Fibroblast of villous mesenchyme (primary cell): ENCODE data around the gene GGCT. TPM values are rescaled to one million over a fixed set of nuclear protein-coding genes. Genes with fewer than 3 reads are reported as not detected.
"Not testable (repeated sequence)": the region's sequence is repeated elsewhere in the genome, so short reads cannot be mapped to it uniquely, and the experiment has no call there.

ENCODE experiments used
- DNase-seq: peaks from one replicate; pipeline ENCODE4 v3.0.0-alpha.2; 2010; ENCODE audit warnings: low read depth
- H3K4me3 ChIP-seq: 2 replicates; pipeline ENCODE4 v1.5.1; 2011; ENCODE audit warnings: low read depth, mild to moderate bottlenecking, low read length
- total RNA-seq: library from RNA; depleted of rRNA; stranded (reverse); fragments of >200 nt; gene quantifications from 2 replicates; pipeline ENCODE4 v1.2.3, GENCODE V29; 2012
- TF ChIP-seq, protein P1 (sequence below): IDR thresholded peaks from 2 replicates; pipeline ENCODE4 v1.5.1; 2012; ENCODE audit warnings: low read depth, mild to moderate bottlenecking, low read length; ENCODE audit not compliant: insufficient read depth

GGCT gene
- total RNA-seq, 1 donor = 18.1 TPM

DNA sequence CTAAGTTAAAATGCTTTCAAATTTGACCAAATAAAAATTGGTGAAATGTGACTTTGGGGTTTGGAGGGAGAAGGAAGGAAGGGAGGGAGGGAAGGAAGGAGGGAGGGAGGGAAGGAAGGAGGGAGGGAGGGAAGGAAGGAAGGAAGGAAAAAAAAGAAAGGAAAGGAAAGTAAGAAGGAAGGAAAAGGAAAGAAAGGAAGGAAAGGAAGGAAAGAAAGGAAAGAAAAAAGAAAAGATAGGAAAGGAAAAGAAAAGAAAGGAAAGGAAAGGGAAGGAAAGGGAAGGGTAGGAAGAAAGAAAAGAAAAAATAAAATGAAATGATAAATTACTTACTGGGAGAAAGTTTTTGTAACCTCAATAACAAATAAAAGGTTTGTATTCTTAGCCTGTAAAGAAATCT is 24.1 kb upstream of the GGCT start:
- TF ChIP-seq, protein P1, sequence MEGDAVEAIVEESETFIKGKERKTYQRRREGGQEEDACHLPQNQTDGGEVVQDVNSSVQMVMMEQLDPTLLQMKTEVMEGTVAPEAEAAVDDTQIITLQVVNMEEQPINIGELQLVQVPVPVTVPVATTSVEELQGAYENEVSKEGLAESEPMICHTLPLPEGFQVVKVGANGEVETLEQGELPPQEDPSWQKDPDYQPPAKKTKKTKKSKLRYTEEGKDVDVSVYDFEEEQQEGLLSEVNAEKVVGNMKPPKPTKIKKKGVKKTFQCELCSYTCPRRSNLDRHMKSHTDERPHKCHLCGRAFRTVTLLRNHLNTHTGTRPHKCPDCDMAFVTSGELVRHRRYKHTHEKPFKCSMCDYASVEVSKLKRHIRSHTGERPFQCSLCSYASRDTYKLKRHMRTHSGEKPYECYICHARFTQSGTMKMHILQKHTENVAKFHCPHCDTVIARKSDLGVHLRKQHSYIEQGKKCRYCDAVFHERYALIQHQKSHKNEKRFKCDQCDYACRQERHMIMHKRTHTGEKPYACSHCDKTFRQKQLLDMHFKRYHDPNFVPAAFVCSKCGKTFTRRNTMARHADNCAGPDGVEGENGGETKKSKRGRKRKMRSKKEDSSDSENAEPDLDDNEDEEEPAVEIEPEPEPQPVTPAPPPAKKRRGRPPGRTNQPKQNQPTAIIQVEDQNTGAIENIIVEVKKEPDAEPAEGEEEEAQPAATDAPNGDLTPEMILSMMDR = no peak
- DNase-seq = no peak
- H3K4me3 ChIP-seq = no peak overlapping the region

DNA sequence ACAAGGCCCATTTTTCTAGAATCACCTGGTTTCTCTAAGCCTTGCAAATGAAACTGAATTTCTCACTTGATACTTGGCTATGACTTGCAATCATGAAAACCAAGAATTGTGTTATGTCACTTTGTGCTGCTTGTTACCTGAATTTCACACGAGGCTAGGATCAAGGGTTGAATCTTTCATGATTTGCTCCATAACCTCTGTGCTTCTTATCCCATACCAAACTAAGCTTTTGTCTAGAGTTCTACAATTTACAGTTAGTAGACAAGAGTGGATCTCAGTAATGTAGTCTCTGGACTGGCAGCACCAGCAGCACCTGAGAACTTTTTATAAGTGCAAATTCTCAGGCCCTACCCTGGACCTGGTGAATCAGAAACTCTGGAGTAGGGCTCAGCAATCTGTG is 22.7 kb upstream of the GGCT start:
- H3K4me3 ChIP-seq, DNase-seq: not testable (repeated sequence)

DNA sequence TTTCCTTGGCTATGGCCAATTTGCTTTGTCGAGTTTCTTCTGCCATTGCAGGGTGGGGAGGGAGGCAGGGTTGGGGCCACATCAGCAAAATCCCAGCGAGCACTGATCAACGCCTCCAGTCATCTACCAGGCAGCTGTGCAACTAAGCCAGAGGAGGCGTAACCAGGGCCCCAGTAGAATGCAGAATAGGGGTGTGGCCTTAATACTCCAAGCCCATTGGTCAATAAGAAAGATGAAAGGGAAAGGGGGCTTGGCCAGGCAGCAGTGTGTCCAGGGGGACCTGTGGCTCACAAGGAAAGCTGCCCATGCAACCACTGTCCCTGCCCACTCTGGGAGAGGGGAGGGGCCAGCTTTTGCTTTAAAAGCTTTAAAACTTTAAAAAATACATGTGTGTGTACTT is 21.5 kb upstream of the GGCT start:
- TF ChIP-seq, protein P1 = no peak
- no peak overlapping the region for H3K4me3 ChIP-seq
- DNase-seq = no peak

DNA sequence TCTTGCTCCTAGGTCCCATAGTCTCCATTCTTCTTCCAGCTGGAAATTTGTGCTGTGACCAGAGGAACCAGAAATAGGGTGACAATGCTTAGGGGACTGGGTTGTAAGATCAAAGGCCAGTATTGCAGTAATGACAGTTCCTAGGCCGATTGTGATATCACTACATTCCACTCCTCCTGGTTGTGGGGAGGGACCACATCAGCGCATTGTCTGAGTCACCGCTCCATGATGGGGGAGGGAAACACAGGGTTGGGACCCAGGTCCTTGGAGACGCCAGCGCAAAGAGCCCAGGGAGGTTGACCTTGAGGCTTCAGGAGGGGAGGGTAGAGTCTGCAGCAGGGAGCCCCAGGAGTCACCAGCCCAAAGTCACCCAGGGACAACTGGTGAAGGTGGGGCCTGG is 20.8 kb upstream of the GGCT start:
- TF ChIP-seq, protein P1 = no peak
- no peak for DNase-seq
- H3K4me3 ChIP-seq = no peak overlapping the region

DNA sequence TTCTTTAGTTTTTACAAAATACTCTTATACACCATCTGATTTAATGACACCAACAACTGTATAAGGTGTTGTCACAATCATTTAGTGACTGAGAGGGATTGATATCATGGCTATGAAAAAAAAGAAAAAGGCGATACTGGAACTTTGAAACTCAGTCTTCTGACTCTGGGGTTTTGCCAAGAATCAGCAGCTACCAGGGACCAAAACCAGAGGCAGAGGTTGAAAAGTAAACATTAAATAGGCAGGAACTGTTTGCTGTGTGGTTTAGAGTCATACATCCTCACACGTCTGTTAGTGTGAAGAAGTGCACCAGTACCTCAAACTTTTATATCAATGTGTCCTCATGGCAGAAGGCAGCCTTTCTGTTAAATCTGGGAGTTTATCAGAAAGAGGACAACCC is 19.9 kb upstream of the GGCT start:
- TF ChIP-seq, protein P1 = no peak
- no peak for DNase-seq
- no peak overlapping the region for H3K4me3 ChIP-seq

DNA sequence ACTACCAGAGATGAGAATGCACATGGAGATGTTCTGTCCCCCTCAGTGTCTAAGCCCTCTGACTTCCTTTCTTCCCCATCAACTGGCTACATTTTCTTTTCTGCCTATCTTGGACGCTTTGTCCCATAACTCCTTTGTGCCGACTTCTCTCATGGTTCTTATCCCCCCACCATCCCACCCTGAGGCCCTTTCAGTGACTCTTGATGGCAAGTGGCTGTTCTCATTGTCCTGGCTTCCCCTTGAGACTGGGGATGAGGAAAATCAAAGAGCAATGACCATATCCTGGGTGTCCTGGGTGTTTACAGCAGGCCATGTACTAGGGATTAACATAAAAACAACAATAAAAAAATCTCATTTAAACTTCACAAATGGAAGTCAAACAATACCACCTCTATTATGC is 18.8 kb upstream of the GGCT start:
- no peak overlapping the region for H3K4me3 ChIP-seq
- DNase-seq = no peak
- TF ChIP-seq, protein P1 = no peak

DNA sequence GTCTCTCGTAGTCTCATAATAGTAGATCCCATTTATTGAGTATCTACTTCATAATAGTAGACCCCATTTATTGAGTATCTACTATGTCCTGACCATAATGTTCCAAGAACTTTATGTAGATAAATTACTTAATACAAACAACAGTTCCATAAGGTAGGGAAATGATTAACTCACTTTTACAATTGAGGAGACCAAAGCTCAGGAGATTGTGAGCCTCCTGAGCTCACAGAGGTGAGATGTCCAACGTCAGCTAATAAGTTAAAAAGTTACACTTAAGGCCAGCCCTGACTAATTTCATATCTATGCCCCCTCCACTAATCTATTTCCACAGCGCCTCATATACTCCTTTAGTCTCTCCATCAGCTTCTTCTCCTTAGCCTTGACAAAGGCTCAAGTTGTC is 17.5 kb upstream of the GGCT start:
- TF ChIP-seq, protein P1 = no peak
- no peak for DNase-seq
- H3K4me3 ChIP-seq = no peak overlapping the region
